Lower leg skin (tissue), 4 donors: ENCODE data around the gene NCAPD3. TPM values are rescaled to one million over a fixed set of nuclear protein-coding genes. Genes with fewer than 3 reads are reported as not detected.
A peak's percentile ranks its signal among the peaks of the same experiment; 100 is the strongest.
"Not testable (repeated sequence)": the region's sequence is repeated elsewhere in the genome, so short reads cannot be mapped to it uniquely, and the experiment has no call there.

Source experiments
- DNase-seq, 2 donors: peaks; one replicate each; pipeline ENCODE4 v3.0.0-alpha.2; 2019; ENCODE audit warnings: low spot score in 2 of 2
- H3K4me3 ChIP-seq: fragments of 200-600 bp; sonication (generic); 2 replicates; pipeline ENCODE4 v1.5.1; 2017; ENCODE audit warnings: mild to moderate bottlenecking, low read depth; ENCODE audit not compliant: poor library complexity, severe bottlenecking
- POLR2A ChIP-seq, 2 donors: fragments of 450-650 bp; IDR thresholded peaks; one replicate each; pipeline ENCODE4 v1.6.1; 2016 to 2017; ENCODE audit warnings: antibody characterized with exemption in 2 of 2, mild to moderate bottlenecking in 1 of 2, moderate library complexity in 1 of 2
- WGBS, 2 donors: methylation state at CpG; one replicate each; pipeline ENCODE4 v1.1.5; 2018; 5-methylcytosine and 5-hydroxymethylcytosine counted together
- intact Hi-C: fragments of 100-400 bp; cut with DNase I; formaldehyde crosslinking; loops from one replicate; pipeline ENCODE4 v1.15.0; 2023; ENCODE audit warnings: low total_unique reads
- total RNA-seq, 4 donors: library from RNA; depleted of rRNA; stranded (reverse); fragments of >200 nt; gene quantifications; one replicate each; pipeline ENCODE4 v1.1.0, GENCODE V29; 2016
- TF ChIP-seq, protein P1 (sequence below), 3 donors: fragments of 450-650 bp; IDR thresholded peaks; one replicate each; pipeline ENCODE4 v1.5.1; 2016; ENCODE audit warnings: antibody characterized with exemption in 3 of 3, mild to moderate bottlenecking in 3 of 3, moderate library complexity in 2 of 3

The NCAPD3 gene
- total RNA-seq, 4 donors from 2014 or later = 10.7 to 24.7 (median 20.3) TPM

DNA sequence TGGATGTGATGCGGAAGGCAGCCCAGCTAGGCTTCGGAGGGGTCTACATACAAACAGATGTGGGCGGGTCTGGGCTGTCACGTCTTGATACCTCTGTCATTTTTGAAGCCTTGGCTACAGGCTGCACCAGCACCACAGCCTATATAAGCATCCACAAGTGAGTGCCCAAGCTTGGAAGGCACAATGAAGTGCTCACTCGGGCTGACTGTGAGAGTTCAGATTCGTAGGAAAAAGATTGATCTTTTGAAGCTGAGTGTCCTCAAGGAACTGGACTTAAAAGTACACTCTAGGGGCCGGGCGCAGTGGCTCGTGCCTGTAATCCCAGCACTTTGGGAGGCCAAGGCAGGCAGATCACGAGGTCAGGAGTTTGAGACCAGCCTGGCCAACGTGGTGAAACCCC, 33.3 kb upstream of the NCAPD3 start:
- DNase-seq = no peak
- WGBS, 2 donors = 90 to 92% methylated on average over 11 of the region's 11 CpGs
- intact Hi-C loops = no loop called here
- TF ChIP-seq POLR2A (IDR thresholded peaks at IDR 0.05) = no peak
- TF ChIP-seq, protein P1, sequence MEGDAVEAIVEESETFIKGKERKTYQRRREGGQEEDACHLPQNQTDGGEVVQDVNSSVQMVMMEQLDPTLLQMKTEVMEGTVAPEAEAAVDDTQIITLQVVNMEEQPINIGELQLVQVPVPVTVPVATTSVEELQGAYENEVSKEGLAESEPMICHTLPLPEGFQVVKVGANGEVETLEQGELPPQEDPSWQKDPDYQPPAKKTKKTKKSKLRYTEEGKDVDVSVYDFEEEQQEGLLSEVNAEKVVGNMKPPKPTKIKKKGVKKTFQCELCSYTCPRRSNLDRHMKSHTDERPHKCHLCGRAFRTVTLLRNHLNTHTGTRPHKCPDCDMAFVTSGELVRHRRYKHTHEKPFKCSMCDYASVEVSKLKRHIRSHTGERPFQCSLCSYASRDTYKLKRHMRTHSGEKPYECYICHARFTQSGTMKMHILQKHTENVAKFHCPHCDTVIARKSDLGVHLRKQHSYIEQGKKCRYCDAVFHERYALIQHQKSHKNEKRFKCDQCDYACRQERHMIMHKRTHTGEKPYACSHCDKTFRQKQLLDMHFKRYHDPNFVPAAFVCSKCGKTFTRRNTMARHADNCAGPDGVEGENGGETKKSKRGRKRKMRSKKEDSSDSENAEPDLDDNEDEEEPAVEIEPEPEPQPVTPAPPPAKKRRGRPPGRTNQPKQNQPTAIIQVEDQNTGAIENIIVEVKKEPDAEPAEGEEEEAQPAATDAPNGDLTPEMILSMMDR (IDR thresholded peaks at IDR 0.05) = no peak
- H3K4me3 ChIP-seq = no peak overlapping the region

DNA sequence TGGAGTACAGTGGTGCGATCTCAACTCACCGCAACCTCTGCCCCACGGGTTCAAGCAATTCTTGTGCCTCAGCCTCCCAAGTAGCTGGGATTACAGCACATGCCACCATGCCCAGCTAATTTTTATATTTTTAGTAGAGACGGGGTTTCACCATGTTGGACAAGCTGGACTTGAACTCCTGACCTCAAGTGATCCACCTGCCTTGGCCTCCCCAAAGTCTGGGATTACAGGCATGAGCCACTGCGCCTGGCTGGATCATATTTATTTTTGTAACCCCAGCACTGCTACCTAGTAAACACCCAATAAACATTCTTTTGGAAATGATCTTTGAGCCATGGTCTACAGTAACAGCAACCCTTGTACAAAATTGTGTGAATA, 31.4 kb upstream of the NCAPD3 start:
- DNase-seq, H3K4me3 ChIP-seq, intact Hi-C loops: not testable (repeated sequence)
- WGBS, 2 donors = 95% methylated on average over 5 of the region's 5 CpGs

DNA sequence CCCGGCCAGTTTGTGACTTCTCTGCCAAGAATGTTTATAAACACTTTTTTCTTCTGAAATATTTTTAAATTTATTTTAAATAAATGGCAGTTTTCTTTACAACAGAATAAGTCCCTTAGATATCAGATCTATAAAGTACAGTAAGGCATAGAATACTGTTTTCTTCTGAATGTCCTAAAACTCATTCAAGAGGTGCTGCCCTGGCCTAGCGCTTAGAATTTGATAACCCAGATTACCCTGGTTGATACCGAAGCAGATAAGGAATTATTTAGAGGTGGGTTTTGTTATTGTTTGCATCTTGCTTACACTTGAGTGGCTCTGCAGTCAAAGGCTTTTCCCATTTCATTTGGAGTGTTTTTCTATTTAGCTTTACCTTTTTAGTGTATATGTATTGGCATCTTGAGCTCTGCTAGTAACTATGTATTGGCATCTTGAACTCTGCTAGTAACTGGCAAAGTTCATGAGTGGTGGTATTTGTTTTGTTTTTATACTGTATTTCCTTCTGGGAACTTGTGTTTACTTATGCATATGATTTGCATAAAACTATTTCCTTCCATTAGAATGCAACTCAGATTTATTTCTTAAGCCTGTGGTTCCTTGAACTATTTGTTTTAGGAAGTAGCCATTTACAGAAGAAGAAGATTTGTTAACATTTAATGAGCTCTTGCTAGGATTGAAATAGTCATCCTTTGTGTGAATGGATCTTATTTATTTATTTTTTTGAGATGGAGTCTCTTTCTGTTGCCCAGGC, 30.8 kb upstream of the NCAPD3 start:
- intact Hi-C loops = no loop called here
- TF ChIP-seq, protein P1 (IDR thresholded peaks at IDR 0.05) = no peak
- TF ChIP-seq POLR2A (IDR thresholded peaks at IDR 0.05) = no peak
- DNase-seq = no peak
- 60 to 64% methylated on average over 3 of the region's 3 CpGs for WGBS, 2 donors
- H3K4me3 ChIP-seq = no peak overlapping the region

DNA sequence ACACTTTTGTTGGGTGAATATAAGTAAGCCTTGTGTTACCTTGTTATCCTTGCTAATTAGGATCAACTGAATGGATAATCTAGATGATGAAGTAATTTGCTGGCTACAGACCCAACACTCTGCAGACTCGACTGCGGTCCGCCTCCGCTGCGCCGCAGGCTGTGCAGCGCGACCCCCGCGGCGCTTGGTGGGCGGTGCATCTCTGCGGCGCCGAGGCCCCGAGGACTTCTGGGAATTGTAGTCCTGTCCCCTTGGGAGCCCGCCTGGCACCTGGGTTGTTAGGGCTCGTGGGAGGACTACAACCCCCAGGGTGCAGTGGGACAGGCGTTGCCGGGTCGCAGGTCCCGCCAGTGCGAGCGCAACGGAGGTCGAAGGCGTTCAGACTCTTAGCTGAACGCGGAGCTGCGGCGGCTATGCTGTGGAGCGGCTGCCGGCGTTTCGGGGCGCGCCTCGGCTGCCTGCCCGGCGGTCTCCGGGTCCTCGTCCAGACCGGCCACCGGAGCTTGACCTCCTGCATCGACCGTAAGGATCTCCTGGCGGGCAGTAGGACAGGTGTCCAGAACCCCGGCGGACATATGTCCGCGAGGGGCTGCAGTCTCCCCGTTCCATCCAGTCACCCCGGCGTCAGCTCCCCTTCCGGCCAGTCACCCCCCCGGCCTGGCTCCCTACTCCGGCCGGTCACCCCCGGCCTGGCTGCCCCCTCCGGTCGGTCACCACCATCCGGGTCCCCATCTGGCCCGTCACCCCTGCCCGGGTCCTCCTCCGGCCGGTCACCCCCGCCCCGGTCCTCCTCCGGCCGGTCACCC, 29.6 kb upstream of the NCAPD3 start, which contains the start of the genes ACAD8 and THYN1:
ACAD8 (plus strand) TSS at position 381 of the 806 bp plus-strand sequence; CDS start at position 414, 33 bp downstream.
THYN1 (minus strand) TSS at position 165 of the 806 bp plus-strand sequence. CDS start 470 bp downstream, outside the sequence.
- peak; percentile 96 to 99 for DNase-seq
- intact Hi-C loops = no loop called here
- 1% methylated on average over 23 to 65 of the region's 70 CpGs for WGBS, 2 donors

DNA sequence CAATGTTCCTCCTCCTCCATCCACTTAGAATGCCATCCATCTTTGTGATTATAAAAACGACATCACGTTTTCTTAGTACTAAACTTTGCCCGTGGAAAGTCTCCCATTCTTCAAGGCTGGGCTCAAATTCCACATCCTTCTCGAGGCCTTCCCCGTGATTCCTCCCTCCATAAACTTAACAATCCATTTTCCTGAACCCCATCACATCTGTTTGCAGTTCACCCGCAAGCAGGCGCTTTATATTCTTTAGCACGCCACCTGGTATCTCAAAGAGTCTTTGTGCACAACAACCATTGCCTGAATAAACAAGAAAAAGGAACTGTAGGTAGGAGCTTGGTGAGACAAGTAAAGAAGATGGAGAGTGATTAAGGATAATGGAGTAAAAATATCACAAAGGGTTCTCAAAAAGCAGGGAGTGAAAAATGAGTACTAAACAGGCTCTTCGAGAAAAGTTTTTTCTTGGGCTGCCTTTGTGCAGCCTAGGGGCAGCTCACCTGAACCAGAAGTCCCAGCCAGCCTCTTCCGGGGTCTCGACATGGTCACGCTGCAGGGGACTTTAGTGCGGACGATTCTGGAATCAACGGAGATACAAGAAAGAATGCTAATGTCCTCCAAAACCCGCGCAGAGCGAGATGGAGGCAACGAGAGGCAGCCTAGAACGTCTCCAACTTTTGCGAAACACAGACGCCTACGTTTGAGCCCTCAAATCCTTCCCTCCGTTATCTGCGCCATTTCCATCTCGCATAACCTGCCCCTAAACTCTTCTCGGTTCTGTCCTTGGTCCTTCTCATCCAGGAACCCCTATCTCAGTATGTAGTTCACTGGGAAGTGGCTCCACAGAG, 28.8 kb upstream of the NCAPD3 start:
- 3 to 4% methylated on average over 27 of the region's 27 CpGs for WGBS, 2 donors
- intact Hi-C loops = no loop called here
- TF ChIP-seq, protein P1 (IDR thresholded peaks at IDR 0.05) = no peak
- no peak for TF ChIP-seq POLR2A (IDR thresholded peaks at IDR 0.05)
- no peak for DNase-seq
- H3K4me3 ChIP-seq = peak overlapping the region; percentile 63

More for the DNA sequence above, 29.6 kb upstream of the NCAPD3 start, which contains the start of the genes ACAD8 and THYN1:
- H3K4me3 ChIP-seq = peak within 1 kb of the TSS; percentile 63
- TF ChIP-seq POLR2A (IDR thresholded peaks at IDR 0.05) = no peak
- TF ChIP-seq, protein P1 (IDR thresholded peaks at IDR 0.05) = no peak
